Mononuclear cell (primary cell): ENCODE measurements around the gene NEGR1. TPM values are rescaled to one million over a fixed set of nuclear protein-coding genes. Genes with fewer than 3 reads are reported as not detected.

Experiments
- H3K27me3 ChIP-seq: 2 replicates; pipeline ENCODE4 v1.6.0; 2011; ENCODE audit warnings: low read length, control low read depth; ENCODE audit not compliant: insufficient read depth
- H3K4me1 ChIP-seq: 2 replicates; pipeline ENCODE4 v1.5.1; 2011; ENCODE audit warnings: mild to moderate bottlenecking, low read length, control low read depth; ENCODE audit not compliant: insufficient read depth
- H3K4me3 ChIP-seq: 2 replicates; pipeline ENCODE4 v1.5.1; 2011; ENCODE audit warnings: mild to moderate bottlenecking, low read length, moderate library complexity
- H3K9me3 ChIP-seq: 2 replicates; pipeline ENCODE4 v1.5.1; 2011; ENCODE audit warnings: low read depth, mild to moderate bottlenecking, control low read depth, low read length
- total RNA-seq: library from RNA; depleted of rRNA; stranded (reverse); fragments of >200 nt; gene quantifications from one replicate; pipeline ENCODE4 v1.2.3, GENCODE V29; 2012

The NEGR1 gene
- total RNA-seq, 1 donor, result 0.31 TPM

DNA sequence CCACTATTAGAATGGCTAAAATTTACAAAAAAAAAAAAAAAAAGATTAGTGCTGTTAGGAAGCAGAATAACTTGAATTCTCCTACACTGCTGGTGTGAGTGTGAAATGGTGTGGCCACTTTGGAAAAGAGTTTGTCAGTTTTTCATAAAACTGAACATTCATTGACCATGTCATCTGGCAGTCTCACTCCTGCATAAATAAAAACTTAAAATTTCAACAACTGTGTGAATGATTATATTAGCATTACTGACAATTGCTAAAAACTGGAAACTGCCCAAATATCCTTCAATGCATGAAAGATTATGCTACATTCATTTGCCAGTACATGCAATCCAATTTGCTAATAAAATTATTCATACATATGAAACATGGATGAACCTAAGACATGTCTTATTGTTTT, 570.9 kb downstream of the NEGR1 start:
- H3K4me3 ChIP-seq, result no peak overlapping the region
- no peaks in the 10 kb centered on the region for H3K27me3 ChIP-seq

DNA sequence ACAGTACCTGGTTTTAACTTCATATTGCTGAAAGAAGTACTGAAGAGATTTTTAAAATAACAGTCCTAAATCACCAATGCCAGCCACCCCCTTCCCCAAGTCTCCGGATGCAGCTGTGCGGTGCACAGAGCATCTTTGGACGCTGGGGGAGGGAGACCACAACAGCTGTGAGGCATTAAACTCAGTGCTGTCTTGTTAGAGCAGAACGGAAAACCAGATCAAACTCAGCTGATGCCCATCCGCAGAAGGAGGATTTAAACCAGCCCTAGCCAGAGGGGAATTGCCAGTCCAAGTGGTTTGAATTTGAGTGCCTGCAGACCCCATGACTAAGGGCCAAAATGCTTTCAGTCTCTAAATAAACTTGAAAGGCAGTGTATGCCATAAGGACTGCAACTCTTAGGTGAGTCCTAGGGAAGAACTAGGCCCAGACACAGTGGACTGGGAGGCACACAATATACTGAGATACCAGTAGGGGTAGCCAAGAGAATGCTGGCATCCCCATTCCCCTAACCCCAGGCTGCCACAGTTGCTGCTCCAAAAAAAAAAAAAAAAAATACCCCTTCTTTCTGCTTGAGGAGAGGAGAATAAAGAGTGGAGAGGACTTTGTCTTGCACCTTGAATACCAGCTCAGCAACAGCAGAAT, 576.2 kb downstream of the NEGR1 start:
- Histone ChIP-seq H3K4me3 (no peak overlapping the region), H3K4me1 (no peaks in the 10 kb centered on the region), H3K27me3 (no peaks in the 10 kb centered on the region), H3K9me3 (peaks cover 8% of the 10 kb centered on the region)

More for the DNA sequence above, 570.9 kb downstream of the NEGR1 start:
- H3K4me1 ChIP-seq, result no peaks in the 10 kb centered on the region
- no peaks in the 10 kb centered on the region for H3K9me3 ChIP-seq

- Histone ChIP-seq H3K27me3 (no peaks in the 10 kb centered on the region), H3K4me3 (no peak overlapping the region), H3K9me3 (peaks cover 5% of the 10 kb centered on the region), H3K4me1 (no peaks in the 10 kb centered on the region)
Observed at GRCh38 chr1:71698186-71698585, 584.2 kb downstream of the NEGR1 start.

GRCh38 chr1:71695821-71696220, 586.5 kb downstream of the NEGR1 start:
- Histone ChIP-seq H3K9me3 (no peaks in the 10 kb centered on the region), H3K4me3 (no peak overlapping the region), H3K4me1 (no peaks in the 10 kb centered on the region), H3K27me3 (no peaks in the 10 kb centered on the region)

- Histone ChIP-seq H3K4me3 (no peak overlapping the region), H3K27me3 (no peaks in the 10 kb centered on the region), H3K4me1 (no peaks in the 10 kb centered on the region), H3K9me3 (no peaks in the 10 kb centered on the region)
Observed at GRCh38 chr1:71695084-71695483, 587.3 kb downstream of the NEGR1 start.

DNA sequence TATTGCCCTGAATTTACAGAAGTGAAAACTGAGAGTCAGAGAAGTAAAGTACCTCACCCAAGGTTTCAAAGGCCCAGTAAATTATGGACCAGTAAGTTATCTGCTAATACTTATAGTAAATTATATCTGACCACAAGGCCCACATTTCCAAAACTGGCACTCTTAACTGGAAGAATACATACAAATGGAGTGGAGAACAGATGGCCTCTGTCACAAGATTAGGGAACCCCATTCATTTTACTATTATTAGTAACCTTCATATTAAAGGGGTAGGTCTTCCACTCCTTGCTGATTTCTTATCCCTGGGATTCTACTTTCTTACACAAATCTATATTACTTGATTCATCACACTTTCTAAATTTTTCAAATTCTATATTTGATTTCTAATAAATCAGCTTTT, 588.8 kb downstream of the NEGR1 start:
- H3K27me3 ChIP-seq, result no peaks in the 10 kb centered on the region
- no peaks in the 10 kb centered on the region for H3K4me1 ChIP-seq
- no peaks in the 10 kb centered on the region for H3K9me3 ChIP-seq
- no peak overlapping the region for H3K4me3 ChIP-seq

DNA sequence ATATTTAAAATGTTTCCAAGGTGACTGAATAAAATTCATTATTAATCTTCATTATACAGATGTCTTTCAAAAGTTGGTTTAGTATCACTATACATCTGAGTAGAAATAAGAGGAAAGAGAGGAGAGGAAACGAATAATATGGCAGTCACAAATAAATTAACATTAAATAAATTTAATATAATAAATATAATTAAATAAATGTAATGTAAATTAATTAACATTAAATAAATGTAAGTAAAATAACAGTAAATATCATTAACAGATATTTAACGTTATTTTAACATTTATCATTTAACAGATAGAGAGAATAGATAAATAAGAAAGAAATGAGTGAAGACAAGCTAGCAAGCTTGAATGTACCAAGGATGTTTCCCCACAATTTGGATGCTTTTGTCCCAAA, 592.7 kb downstream of the NEGR1 start:
- no peaks in the 10 kb centered on the region for H3K4me1 ChIP-seq
- no peaks in the 10 kb centered on the region for H3K27me3 ChIP-seq
- H3K4me3 ChIP-seq, result no peak overlapping the region
- no peaks in the 10 kb centered on the region for H3K9me3 ChIP-seq

DNA sequence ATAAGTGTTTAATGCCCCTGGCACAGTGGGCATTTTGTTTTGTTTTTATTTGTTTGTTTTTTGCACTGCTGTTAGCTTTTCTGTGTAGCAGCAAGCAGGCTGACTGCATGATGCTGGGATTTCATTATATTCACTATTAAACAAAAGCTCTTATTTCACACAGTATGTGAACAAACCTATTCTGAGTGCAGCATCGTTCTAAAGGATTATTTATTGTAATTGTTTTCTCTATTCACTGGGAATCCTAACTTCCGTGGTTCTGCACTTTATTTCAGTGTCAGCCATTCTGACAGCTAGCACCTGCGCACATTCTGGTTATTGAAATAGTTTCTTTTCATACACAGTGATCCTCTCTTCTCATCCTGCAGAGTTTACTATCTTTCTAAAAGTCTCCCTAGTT, 595.0 kb downstream of the NEGR1 start:
- H3K27me3 ChIP-seq, result no peaks in the 10 kb centered on the region
- H3K4me1 ChIP-seq, result no peaks in the 10 kb centered on the region
- H3K9me3 ChIP-seq, result no peaks in the 10 kb centered on the region
- no peak overlapping the region for H3K4me3 ChIP-seq

GRCh38 chr1:71676979-71677925, 605.1 kb downstream of the NEGR1 start:
- Histone ChIP-seq H3K4me3 (no peak overlapping the region), H3K9me3 (no peaks in the 10 kb centered on the region), H3K27me3 (no peaks in the 10 kb centered on the region), H3K4me1 (no peaks in the 10 kb centered on the region)

GRCh38 chr1:71668065-71668464, 614.3 kb downstream of the NEGR1 start:
- H3K27me3 ChIP-seq, result no peaks in the 10 kb centered on the region
- no peaks in the 10 kb centered on the region for H3K4me1 ChIP-seq
- H3K4me3 ChIP-seq, result no peak overlapping the region
- H3K9me3 ChIP-seq, result no peaks in the 10 kb centered on the region

DNA sequence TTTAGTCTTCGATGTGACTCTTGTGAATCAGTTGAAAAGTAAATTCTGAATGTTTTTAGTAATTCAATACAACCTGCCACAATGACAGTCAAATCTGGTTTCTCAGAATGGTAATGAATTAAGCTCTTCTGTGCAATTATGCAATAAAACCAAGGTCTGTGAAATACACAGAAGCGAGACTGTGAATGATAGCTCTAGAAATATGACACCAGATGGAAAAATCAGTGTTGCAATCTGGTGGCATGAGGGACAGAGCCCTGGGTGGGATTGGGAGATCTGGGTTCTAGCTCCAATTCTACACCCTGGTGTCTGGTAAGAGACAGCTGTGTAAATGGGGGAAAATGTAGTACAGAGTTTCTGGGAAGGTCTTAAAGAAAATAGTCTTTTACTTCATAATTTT, 615.1 kb downstream of the NEGR1 start:
- no peak overlapping the region for H3K4me3 ChIP-seq
- no peaks in the 10 kb centered on the region for H3K4me1 ChIP-seq
- H3K9me3 ChIP-seq, result no peaks in the 10 kb centered on the region
- H3K27me3 ChIP-seq, result no peaks in the 10 kb centered on the region

DNA sequence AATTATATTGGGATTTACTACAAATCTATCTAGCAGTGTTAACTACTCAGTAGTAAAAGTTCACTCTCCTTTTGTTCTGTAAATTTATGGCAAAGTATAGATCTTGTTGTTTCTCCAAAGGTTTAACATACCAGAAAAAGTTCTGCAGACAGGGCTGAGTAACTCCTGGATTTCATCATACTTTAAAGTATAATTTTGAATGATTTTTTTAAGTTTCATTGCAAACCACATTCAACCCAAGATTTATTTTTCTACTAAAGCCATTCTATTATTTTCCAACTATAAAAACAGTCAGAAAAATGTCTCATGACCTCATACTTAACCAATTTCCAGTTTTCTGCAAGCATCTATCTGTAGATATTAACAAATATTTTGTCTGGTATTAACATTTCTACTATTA, 615.7 kb downstream of the NEGR1 start:
- Histone ChIP-seq H3K9me3 (no peaks in the 10 kb centered on the region), H3K4me1 (no peaks in the 10 kb centered on the region), H3K27me3 (no peaks in the 10 kb centered on the region), H3K4me3 (no peak overlapping the region)

GRCh38 chr1:71660411-71660810, 621.9 kb downstream of the NEGR1 start:
- H3K4me3 ChIP-seq, result no peak overlapping the region
- H3K4me1 ChIP-seq, result no peaks in the 10 kb centered on the region
- no peaks in the 10 kb centered on the region for H3K27me3 ChIP-seq
- H3K9me3 ChIP-seq, result no peaks in the 10 kb centered on the region

DNA sequence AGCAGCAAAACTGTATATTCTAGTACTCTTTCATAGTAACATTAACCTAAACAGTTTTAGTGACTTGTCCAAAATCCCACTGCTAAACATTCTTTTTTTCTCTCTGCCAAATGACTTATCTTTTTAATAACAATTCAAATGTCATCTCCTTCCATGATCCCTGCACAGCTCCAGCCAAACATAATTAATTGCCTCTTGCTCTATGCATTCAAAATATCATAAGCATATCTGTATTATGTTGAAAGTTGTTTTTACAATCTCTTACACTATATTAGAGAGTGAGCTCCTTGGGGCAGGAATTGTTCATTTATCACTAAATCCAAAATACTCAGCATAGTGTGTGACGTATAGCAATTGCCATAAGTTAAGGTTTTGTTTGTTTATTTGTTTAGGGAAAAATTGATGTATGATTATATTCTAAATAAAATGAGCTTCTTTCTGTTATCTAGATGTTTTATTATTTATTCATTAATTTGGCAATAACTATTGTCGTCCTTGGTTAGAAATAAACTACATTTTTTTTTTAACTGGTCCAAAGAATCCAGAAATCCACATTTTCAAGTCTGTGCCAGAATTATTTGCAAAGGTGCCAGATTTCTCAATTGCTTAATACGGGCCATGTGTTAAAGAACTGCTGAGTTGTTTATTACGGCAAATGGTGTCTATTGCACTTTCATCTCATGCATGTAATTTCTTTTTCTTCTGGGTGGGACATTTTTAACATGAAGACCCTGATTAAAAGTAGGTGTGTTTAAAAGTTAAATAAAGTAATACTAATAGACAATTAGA, 624.3 kb downstream of the NEGR1 start:
- no peaks in the 10 kb centered on the region for H3K27me3 ChIP-seq
- H3K9me3 ChIP-seq, result no peaks in the 10 kb centered on the region
- H3K4me3 ChIP-seq, result no peak overlapping the region
- H3K4me1 ChIP-seq, result no peaks in the 10 kb centered on the region

DNA sequence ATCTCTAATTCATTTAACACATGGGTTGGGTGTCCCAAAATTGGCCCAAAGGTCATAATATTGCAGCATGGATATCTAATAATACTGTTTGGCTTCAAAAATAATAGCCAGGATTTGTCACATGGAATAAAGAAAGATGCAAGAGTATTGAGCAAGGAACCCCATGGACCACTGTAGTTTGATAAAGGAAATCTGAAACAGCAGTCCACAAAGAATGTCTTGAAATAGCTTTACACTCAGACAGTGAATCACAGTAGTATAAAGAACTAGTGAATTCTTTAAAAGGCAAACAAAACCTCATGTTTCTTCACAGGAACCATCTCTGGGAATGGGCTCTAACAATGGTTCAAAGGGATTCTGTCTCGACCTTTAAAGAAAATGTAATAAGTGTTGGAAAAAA, 625.4 kb downstream of the NEGR1 start:
- H3K27me3 ChIP-seq, result no peaks in the 10 kb centered on the region
- no peak overlapping the region for H3K4me3 ChIP-seq
- H3K4me1 ChIP-seq, result no peaks in the 10 kb centered on the region
- H3K9me3 ChIP-seq, result no peaks in the 10 kb centered on the region
